Measurements from ENCODE around the gene RNF186.
A peak's percentile ranks its signal among the peaks of the same experiment; 100 is the strongest.

Gene RNF186

DNA sequence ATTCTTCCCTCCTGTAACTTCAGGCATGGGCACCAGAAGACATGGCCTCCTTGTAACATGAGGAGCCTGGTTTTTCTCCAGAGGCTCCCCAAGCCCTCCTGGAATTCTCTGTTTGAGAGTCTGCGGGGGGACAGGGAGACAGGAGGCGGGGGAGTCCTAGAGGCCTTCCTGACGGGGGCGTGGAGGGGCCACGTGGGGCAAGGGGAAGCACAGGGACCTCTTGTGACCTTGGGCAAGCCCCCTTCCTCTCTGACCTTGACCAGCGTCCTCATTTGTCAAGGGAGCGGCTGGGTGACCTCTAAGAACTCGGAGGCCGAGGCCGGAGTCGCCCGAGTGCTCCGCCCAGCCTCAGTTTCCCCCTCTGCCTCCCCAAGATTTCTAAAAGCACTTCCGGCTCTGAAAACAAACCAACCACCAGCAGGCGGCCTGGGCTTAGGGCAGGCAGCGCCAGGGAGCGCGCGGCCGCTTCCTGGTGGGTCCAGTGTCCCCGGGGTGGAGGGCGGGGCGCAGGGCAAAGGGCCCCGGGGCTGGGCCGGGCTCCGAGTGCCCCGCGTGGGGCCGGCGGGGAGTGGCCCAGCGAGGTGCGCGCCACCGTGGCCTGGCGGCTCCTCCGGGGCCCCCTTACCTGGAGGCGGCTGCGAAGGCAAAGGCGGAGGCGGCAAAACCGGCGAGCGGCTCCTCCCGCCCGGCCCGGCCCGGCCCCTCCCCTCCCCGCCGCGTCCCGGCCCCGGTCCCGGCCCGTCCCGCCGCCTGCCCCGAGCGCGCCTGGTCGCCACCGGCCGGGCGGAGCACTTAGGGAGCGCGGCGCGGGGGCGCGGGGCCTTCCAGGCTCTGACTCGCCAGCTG lies 15.6 kb downstream of the RNF186 start, which contains the start of gene TMCO4:
Gene TMCO4 (minus strand): TSS at position 687 of the 846 bp plus-strand sequence. CDS start 19,158 bp downstream, outside the sequence.
- H3K9ac ChIP-seq (ENCODE audit: low read depth, low read length, poor library complexity, severe bottlenecking), result peak within 1 kb of the TSS; percentile 85
- no peaks in the 10 kb centered on the region for H3F3A ChIP-seq (ENCODE audit: low read depth)
- H3K9me3 ChIP-seq (ENCODE audit: insufficient read depth, low read depth, low read length), result no peaks in the 10 kb centered on the region
- no peaks in the 10 kb centered on the region for H4K20me1 ChIP-seq (ENCODE audit: insufficient read depth, low read length, poor library complexity, severe bottlenecking)
- H2AFZ ChIP-seq (ENCODE audit: low read length), result peak within 1 kb of the TSS; percentile 85
- H3K4me1 ChIP-seq (ENCODE audit: insufficient read depth, low read length, poor library complexity, severe bottlenecking), result peaks cover 12% of the 10 kb centered on the region
- no peaks in the 10 kb centered on the region for H3K27me3 ChIP-seq (ENCODE audit: insufficient read depth, low read length, poor library complexity, severe bottlenecking)
- H3K79me2 ChIP-seq (ENCODE audit: insufficient read depth, low read length), result no peaks in the 10 kb centered on the region; the same call in 1 of the 2 replicates
- H3K4me3 ChIP-seq (ENCODE audit: low read length, poor library complexity, severe bottlenecking), result peak within 1 kb of the TSS; percentile 84
- peak within 1 kb of the TSS; percentile 80 for H3K4me2 ChIP-seq (ENCODE audit: low read depth, low read length, poor library complexity, severe bottlenecking)
- H3K9me2 ChIP-seq (replicated peaks; ENCODE audit: low read depth, low read length), result no peaks in the 10 kb centered on the region
- no peak for TF ChIP-seq EZH2phosphoT487 (IDR thresholded peaks at IDR 0.05; ENCODE audit: borderline replicate concordance)
- TF ChIP-seq, protein P1, sequence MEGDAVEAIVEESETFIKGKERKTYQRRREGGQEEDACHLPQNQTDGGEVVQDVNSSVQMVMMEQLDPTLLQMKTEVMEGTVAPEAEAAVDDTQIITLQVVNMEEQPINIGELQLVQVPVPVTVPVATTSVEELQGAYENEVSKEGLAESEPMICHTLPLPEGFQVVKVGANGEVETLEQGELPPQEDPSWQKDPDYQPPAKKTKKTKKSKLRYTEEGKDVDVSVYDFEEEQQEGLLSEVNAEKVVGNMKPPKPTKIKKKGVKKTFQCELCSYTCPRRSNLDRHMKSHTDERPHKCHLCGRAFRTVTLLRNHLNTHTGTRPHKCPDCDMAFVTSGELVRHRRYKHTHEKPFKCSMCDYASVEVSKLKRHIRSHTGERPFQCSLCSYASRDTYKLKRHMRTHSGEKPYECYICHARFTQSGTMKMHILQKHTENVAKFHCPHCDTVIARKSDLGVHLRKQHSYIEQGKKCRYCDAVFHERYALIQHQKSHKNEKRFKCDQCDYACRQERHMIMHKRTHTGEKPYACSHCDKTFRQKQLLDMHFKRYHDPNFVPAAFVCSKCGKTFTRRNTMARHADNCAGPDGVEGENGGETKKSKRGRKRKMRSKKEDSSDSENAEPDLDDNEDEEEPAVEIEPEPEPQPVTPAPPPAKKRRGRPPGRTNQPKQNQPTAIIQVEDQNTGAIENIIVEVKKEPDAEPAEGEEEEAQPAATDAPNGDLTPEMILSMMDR (conservative IDR thresholded peaks at IDR 0.05; ENCODE audit: low read length), result peak; percentile 37
- H3K36me3 ChIP-seq (ENCODE audit: insufficient read depth, low read length), result no peaks in the 10 kb centered on the region

DNA sequence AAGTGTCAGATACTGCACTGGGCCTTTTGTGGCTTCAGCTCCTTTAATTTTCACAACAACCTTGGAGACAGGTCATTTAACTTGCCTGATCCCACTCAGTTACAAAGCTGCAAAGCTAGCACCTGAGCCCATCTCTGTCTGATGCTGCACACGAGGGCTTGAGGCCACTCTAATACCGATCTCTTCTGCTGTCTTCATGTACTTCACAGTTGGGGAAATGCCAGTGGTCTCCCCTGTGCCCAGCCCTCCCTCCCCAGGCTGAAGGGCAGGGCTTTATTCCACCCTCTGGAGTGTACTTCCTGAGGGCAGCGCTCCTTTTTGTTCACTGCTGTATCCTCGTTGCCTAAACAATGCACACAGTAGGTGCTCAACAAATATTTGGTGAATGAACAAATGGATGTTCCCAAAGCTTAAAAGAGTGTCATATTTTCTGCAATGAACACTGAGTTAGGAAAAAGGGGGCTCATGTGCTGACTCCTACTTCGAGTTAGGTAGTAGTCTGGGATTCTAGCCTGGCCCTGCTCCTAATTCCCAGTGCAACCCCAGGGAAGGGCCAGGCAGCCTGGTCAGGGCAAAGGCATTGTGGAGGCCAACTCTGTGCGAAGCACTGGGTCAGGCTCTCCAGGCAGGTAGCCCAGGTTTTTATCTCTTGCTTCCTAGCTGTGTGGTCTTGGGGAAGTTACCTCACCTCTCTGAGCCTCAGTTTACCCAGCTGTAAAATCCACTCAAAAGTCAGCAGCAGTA lies 16.4 kb downstream of the RNF186 start:
- Histone ChIP-seq H3K9me2 (replicated peaks; ENCODE audit: low read depth, low read length) (no peaks in the 10 kb centered on the region), H3K4me3 (ENCODE audit: low read length, poor library complexity, severe bottlenecking) (peak overlapping the region; percentile 84)

DNA sequence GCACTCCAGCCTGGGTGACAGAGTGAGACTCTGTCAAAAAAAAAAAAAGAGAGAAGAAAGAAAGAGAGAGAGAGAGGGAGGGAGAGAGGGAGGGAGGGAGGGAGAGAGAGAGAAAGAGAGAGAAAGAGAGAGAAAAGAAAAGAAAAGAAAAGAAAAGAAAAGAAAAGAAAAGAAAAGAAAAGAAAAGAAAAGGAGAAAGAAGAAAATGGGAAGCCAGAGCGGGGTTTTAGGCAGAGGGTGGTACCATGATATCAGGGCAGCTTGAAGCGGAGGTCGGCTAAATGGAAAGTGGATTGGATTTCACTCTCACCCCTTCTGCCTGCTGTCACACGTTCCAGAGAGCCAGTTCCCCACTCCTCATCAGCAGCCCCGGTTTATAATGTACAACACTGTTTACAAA lies 17.3 kb downstream of the RNF186 start:
- no peaks in the 10 kb centered on the region for H3K9me2 ChIP-seq (replicated peaks; ENCODE audit: low read depth, low read length)
- no peaks in the 10 kb centered on the region for H3K36me3 ChIP-seq (ENCODE audit: insufficient read depth, low read length)
- no peak overlapping the region for H3K4me3 ChIP-seq (ENCODE audit: low read length, poor library complexity, severe bottlenecking)
- H3F3A ChIP-seq (ENCODE audit: low read depth), result no peaks in the 10 kb centered on the region
- no peak overlapping the region for H2AFZ ChIP-seq (ENCODE audit: low read length)
- H3K9me3 ChIP-seq (ENCODE audit: insufficient read depth, low read depth, low read length), result no peaks in the 10 kb centered on the region
- no peaks in the 10 kb centered on the region; the same call in 1 of the 2 replicates for H3K79me2 ChIP-seq (ENCODE audit: insufficient read depth, low read length)
- no peaks in the 10 kb centered on the region for H3K27me3 ChIP-seq (ENCODE audit: insufficient read depth, low read length, poor library complexity, severe bottlenecking)
- H3K4me2 ChIP-seq (ENCODE audit: low read depth, low read length, poor library complexity, severe bottlenecking), result peak overlapping the region; percentile 80
- TF ChIP-seq, protein P1 (conservative IDR thresholded peaks at IDR 0.05; ENCODE audit: low read length), result no peak
- TF ChIP-seq EZH2phosphoT487 (IDR thresholded peaks at IDR 0.05; ENCODE audit: borderline replicate concordance), result no peak
- peaks cover 12% of the 10 kb centered on the region for H3K4me1 ChIP-seq (ENCODE audit: insufficient read depth, low read length, poor library complexity, severe bottlenecking)
- H4K20me1 ChIP-seq (ENCODE audit: insufficient read depth, low read length, poor library complexity, severe bottlenecking), result no peaks in the 10 kb centered on the region
- H3K9ac ChIP-seq (ENCODE audit: low read depth, low read length, poor library complexity, severe bottlenecking), result peak overlapping the region; percentile 85

More for the DNA sequence above, 16.4 kb downstream of the RNF186 start:
- Histone ChIP-seq H3F3A (ENCODE audit: low read depth) (no peaks in the 10 kb centered on the region), H3K9ac (ENCODE audit: low read depth, low read length, poor library complexity, severe bottlenecking) (peak overlapping the region; percentile 85), H2AFZ (ENCODE audit: low read length) (peak overlapping the region; percentile 85), H3K4me2 (ENCODE audit: low read depth, low read length, poor library complexity, severe bottlenecking) (peak overlapping the region; percentile 80), H3K9me3 (ENCODE audit: insufficient read depth, low read depth, low read length) (no peaks in the 10 kb centered on the region), H3K36me3 (ENCODE audit: insufficient read depth, low read length) (no peaks in the 10 kb centered on the region), H4K20me1 (ENCODE audit: insufficient read depth, low read length, poor library complexity, severe bottlenecking) (no peaks in the 10 kb centered on the region), H3K4me1 (ENCODE audit: insufficient read depth, low read length, poor library complexity, severe bottlenecking) (peaks cover 12% of the 10 kb centered on the region), H3K27me3 (ENCODE audit: insufficient read depth, low read length, poor library complexity, severe bottlenecking) (no peaks in the 10 kb centered on the region), H3K79me2 (ENCODE audit: insufficient read depth, low read length) (no peaks in the 10 kb centered on the region; the same call in 1 of the 2 replicates)
- TF ChIP-seq EZH2phosphoT487 (IDR thresholded peaks at IDR 0.05; ENCODE audit: borderline replicate concordance), result no peak
- TF ChIP-seq, protein P1 (conservative IDR thresholded peaks at IDR 0.05; ENCODE audit: low read length), result no peak
